H1 (cell line): ENCODE data around the gene BNC2. TPM values are rescaled to one million over a fixed set of nuclear protein-coding genes. Genes with fewer than 3 reads are reported as not detected.

Experiments
- ASH2L ChIP-seq: fragments of 200-600, 300-600 bp; sonication (generic); IDR thresholded peaks from one replicate; pipeline ENCODE4 v1.7.1; 2017; ENCODE audit warnings: low read length
- polyA plus RNA-seq, 7 experiments: library from polyadenylated mRNA; depleted of rRNA in 3 of 7; stranded (reverse) in 5 of 7; unstranded in 2 of 7; fragments of >200 nt in 5 of 7; fragments of 200-250 nt in 2 of 7; gene quantifications; 1 replicate in 5 of 7; 2 replicates in 1 of 7; 4 replicates in 1 of 7; pipeline versions ENCODE4 v1.2.1 to v1.2.3, GENCODE V29; 2011 to 2013; ENCODE audit warnings: missing spikeins in 2 of 7, mixed read lengths in 2 of 7
- total RNA-seq: library from RNA; stranded (reverse); fragmentation: NEBNext Ultra II Directional; extraction: Animal tissue kit (Norgen Biotek cat#: 25700); gene quantifications from 2 replicates; pipeline ENCODE4 v1.2.1, GENCODE V29; 2021

BNC2 gene
- total and polyA plus RNA-seq, 2 of the 8 experiments (the other 6 are each of a cell fraction or from before 2014, with no cell fraction given), result 16.0 to 26.8 TPM

- TF ChIP-seq ASH2L, result no peak
Observed at GRCh38 chr9:16918920-16919319, 48.5 kb upstream of the BNC2 start (continued).
